GM18858 (cell line): ENCODE results near the gene SNPH.

Experiments
- ATAC-seq: cut with Tn5 transposase; IDR thresholded peaks from one replicate; pipeline ENCODE4 v1.9.1; 2021; ENCODE audit not compliant: unreplicated experiment

SNPH gene

DNA sequence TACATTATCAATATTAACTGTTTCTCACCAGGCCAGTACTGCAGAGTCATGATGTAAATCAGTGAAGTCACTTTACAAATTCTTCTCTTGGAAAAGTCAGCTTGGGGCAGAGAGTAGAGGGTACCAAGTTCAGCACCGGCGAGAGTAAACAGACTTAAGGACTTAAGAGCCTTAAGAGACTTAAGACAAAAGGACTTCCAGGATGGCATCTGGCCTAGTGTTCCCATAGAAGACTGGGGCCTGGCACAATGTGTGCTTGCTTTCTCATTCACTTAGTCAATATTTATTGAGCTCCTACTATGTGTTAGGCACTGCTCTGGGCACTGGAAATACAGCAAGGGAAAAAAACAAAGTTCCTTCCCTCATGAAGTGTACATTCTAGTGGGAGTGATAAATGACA is 1.4 kb upstream of the SNPH start:
- no peak for ATAC-seq

- no peak for ATAC-seq
Measured at GRCh38 chr20:1265226-1265915, 723 bp upstream of the SNPH start.

- no peak for ATAC-seq
Measured at GRCh38 chr20:1265916-1266166, 253 bp upstream of the SNPH start.

DNA sequence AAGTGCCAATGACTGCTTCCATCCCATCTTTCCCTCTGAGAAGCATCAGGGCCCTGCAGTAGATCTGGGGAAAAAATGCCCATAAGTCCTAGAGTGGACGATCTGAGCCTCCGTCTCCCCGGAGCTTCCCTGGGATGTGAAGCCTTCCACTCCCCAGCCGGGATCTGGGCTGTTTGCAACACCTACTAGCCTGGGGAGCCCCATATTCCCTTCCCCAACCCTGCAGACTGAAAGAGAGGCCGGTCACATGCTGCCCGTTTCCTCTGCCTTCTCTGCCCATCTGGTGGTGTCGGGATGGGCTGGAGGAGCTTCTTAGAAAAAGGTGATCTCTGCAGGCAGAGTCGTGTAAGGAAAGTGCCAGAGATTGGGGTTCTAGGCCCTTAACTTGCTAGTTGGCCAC is 1.1 kb downstream of the SNPH start:
- ATAC-seq = no peak

DNA sequence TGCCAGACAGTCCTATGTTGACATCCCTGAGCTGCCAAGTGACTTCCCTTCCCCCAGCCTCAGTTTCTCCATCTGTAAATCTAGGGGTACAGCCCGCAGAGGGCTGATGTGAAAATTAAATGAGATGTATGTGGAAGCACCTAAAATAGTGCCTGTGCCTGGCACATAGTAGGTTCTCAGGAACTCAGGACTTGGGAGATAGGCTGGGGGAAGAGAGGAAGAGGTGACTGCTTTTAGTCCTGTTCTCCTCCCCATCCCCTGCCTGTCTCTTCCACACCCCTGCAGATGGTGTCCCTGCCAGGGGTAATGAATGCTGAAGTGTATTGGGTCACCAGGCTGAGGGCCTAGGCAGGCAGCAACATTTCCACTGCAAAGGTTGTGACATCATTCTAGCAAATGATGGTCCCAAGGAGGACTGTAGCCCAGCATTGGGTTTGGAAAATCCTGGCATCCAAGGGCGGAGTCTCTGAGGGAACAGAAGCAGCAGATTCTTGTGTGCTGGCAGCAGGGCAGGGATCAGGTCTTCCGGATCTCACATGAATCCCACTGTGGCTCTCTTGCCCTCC is 1.8 kb downstream of the SNPH start:
- no peak for ATAC-seq

DNA sequence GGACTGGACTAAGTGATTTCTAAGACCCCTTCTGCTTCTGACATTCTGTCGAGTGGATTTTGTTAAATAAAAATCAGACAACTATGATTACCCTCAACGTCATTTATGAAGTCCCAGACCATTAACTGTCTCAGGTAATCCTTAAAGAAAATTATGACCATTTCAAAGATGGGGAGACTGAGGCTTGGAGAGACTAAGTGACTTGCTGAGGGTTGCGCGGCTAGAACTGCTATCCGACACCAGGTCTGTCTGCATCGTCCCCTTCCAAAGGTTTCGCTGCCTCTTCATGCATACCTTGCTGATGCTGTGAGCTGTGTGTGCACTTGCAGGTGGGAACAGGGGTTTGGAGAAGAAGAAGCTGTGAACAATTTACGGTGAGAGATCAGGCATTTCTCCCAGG is 3.1 kb downstream of the SNPH start:
- ATAC-seq = no peak

DNA sequence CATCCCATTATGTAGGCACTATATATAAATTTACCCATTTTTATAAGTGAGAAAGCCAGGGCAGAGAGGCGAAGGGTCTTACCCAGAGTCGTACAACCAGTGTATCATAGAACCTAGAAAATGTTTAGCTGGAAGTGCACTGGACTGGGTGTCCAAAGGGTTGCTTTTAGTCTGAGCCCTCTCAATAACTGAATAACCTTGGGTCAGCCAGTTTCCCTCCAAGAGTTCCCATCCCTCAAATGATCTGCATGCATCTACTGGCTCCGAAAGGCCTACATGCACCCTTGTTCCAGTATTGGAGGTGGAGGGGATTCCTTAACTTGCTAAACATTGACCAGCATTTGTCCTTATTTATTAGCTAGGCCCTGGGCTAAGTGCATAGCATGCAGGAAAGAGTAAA is 3.8 kb downstream of the SNPH start:
- no peak for ATAC-seq

DNA sequence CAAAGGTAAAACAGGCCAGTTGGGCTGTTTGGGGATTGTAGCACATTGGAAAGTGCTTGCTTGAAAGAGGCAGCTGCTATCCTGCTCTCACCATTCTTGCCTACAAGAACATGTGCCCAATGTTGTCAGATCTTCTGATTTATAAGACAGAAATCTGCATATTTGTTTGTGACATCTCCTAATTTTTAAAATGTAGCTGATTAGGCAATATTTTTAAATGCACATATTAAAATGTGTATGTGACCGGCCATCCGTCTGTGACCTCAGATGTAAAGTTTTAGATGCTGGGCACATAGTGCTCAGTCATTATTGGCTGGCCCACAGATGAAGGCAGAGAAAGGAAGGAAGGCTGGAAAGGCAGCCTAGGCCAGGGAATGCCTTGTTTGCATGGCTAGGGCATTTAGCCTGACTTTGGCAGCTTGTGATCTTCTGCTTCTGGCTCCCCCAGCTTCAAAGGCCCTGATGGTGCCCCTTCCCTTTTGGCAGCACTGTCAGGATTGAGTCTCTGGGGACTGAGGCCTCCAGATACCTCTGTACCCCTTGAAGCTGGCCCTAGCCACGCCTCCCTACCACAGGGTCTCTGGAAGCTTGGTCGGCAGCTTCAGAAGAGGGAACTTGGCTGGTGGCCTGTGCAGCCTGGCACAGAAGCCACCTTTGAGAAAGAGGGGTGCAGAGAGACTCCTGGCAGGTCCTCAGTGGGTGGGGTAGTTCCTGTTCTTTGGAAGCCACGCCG is 6.4 kb downstream of the SNPH start:
- ATAC-seq = no peak

- ATAC-seq = no peak
Measured at GRCh38 chr20:1273366-1273765, 7.3 kb downstream of the SNPH start.

GRCh38 chr20:1274485-1275311 is 8.6 kb downstream of the SNPH start:
- ATAC-seq = no peak

- no peak for ATAC-seq
Measured at GRCh38 chr20:1275919-1276318, 9.8 kb downstream of the SNPH start.

- ATAC-seq = no peak
Measured at GRCh38 chr20:1277529-1278322, 11.6 kb downstream of the SNPH start.

GRCh38 chr20:1278993-1279392 is 12.9 kb downstream of the SNPH start:
- no peak for ATAC-seq

DNA sequence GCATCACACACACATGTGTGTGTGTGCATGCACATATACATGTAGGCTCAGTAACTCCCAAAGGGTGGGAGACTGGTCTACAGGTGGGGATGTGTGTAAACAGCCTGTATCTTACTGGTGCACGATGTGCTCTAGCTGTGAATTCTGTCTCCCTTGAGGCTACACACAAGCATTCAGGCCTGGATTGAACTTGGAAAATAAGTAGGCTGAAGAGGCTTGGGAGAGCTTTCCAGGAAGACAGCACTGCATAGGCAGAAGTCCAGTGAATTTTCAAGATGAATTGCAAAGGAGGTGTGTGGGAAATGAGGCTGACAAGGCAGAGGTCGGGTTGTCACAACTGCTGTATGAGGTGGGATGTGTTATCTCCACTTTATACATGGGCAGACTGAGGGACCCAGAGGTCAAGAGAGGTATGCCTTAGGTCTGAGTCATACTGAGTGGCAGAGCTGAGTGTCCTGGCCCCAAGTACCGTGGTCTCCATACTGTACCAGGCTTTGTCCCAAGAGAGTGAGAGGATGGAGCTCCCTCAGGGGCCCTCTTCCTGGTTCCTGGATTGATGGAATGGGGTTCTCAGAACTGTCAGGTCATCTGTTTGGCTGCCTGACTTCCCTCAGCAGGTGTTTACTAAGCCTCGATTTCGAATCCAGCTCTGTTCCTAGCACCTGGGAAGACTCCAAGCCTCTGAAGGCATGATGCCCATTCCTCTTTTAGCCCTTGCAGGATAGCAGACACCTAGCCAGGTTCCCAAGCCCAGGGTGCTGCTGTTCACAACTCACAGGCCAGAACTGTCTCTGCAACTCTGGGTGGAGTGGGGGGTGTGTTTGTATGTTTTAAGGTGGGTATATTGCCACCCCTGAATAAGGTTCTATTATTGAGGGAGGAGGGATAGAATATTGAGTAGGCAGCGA is 14.4 kb downstream of the SNPH start:
- no peak for ATAC-seq

- no peak for ATAC-seq
Measured at GRCh38 chr20:1281279-1282057, 15.4 kb downstream of the SNPH start.

- no peak for ATAC-seq
Measured at GRCh38 chr20:1282966-1283365, 16.9 kb downstream of the SNPH start.

- no peak for ATAC-seq
Measured at GRCh38 chr20:1283522-1284510, 17.7 kb downstream of the SNPH start.
